Astrocyte (in vitro differentiated cells and primary cell): ENCODE data around the gene THYN1.

Source experiments
- EZH2 ChIP-seq: IDR thresholded peaks from 2 replicates; pipeline ENCODE4 v1.6.1; 2012; ENCODE audit warnings: mild to moderate bottlenecking, low read length, inconsistent platforms; ENCODE audit not compliant: insufficient read depth
- TF ChIP-seq, protein P1 (sequence below): IDR thresholded peaks from 2 replicates; pipeline ENCODE4 v1.5.1; 2011; ENCODE audit warnings: low read depth, mild to moderate bottlenecking, inconsistent platforms, low read length, moderate library complexity; ENCODE audit not compliant: insufficient read depth

DNA sequence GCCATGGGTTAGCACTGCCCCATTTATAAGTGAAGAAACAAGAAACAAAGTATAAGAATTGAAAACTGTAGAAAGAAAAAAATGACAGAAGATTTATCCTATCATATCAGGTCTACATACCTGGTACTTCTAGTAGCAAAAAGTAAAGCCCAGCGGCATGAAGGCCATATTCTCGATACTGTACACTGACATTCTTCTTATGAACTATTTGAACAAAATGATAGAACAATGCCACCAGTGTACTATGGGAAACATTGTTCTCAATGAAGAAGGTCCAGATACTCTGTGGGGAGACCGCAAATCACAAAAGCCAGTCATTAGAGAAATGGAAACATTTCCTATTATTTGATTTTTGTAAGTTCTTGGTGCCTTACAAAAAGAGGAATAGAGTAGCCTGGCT lies 36.3 kb downstream of the THYN1 start:
- TF ChIP-seq, protein P1, sequence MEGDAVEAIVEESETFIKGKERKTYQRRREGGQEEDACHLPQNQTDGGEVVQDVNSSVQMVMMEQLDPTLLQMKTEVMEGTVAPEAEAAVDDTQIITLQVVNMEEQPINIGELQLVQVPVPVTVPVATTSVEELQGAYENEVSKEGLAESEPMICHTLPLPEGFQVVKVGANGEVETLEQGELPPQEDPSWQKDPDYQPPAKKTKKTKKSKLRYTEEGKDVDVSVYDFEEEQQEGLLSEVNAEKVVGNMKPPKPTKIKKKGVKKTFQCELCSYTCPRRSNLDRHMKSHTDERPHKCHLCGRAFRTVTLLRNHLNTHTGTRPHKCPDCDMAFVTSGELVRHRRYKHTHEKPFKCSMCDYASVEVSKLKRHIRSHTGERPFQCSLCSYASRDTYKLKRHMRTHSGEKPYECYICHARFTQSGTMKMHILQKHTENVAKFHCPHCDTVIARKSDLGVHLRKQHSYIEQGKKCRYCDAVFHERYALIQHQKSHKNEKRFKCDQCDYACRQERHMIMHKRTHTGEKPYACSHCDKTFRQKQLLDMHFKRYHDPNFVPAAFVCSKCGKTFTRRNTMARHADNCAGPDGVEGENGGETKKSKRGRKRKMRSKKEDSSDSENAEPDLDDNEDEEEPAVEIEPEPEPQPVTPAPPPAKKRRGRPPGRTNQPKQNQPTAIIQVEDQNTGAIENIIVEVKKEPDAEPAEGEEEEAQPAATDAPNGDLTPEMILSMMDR, result no peak
- no peak for TF ChIP-seq EZH2
